GM19468 (cell line): ENCODE data around the gene HIF3A.

Experiments used
- ATAC-seq: cut with Tn5 transposase; IDR thresholded peaks from one replicate; pipeline ENCODE4 v1.9.1; 2021; ENCODE audit warnings: mild to moderate bottlenecking, moderate library complexity, moderate number of reproducible peaks; ENCODE audit not compliant: unreplicated experiment; ENCODE audit errors: extremely low read depth

HIF3A gene

GRCh38 chr19:46376241-46377153, 79.7 kb downstream of the HIF3A start:
- ATAC-seq: no peak

DNA sequence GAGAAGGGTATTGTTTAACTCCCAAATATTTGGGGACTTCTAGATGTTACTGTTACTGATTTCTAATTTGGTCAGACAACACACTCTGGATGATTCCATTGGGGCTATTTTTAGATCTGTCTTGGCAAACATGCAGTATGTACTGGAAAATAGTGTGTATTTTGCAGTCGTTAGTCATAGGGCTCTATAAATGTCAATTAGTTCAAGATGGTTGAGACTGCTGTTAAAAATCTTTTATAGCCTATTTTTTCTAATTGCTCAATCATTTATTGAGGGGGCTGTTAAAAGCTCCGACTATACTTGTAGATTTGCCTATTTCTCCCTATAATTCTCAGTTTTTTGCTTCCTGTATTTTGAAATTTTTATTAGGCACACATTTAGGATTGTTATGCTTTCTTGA, 81.4 kb downstream of the HIF3A start:
- ATAC-seq: no peak

DNA sequence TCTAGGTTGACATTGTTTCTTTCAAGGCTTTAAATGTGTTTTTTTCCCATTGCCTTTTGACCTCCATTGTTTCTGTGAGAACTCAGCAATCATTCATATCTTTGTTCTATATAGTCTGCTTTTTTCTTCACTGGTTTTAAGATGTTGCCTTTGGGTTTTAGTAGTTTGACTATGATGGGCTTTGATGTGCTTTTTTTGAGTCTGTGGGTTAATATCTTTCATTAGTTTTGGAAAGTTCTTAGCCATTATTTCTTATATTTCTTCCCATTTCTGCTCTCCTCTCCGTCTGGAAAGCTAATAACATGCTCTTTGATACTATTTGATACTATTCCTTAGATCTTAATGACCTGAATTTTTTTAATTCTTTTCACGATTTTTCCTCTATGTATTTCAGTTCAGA, 83.8 kb downstream of the HIF3A start:
- no peak for ATAC-seq

- no peak for ATAC-seq
These were observed 84.5 kb downstream of the HIF3A start for GRCh38 chr19:46381346-46381745.

DNA sequence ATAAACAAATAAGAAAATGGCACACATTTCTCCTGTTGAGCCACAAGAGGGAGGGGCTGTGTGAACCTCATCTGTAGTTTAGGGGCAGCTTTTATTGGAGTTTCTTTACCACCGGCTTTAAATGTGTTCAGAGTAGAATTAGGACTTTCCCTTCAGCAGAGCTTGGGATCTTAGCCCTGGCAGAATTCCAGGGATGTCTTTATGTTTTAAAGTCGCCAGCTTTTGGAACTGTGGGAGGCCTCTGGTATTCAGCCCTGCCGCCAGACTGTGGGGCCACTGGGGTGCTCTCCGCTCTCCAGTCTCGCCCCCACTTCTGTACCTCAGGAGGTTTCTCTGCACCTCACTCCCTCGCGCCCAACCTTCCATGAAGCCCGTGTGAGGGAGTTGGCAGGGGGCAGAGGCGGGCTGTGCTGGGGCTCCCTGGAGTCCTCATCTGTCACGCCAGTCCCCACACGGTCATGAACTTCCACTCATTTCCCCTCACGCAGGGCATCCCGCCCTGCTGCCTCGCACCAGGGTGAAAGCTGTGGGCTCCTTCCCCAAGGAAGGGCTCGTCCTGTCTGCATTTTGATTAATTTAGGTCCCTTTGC, 85.0 kb downstream of the HIF3A start:
- ATAC-seq: no peak

DNA sequence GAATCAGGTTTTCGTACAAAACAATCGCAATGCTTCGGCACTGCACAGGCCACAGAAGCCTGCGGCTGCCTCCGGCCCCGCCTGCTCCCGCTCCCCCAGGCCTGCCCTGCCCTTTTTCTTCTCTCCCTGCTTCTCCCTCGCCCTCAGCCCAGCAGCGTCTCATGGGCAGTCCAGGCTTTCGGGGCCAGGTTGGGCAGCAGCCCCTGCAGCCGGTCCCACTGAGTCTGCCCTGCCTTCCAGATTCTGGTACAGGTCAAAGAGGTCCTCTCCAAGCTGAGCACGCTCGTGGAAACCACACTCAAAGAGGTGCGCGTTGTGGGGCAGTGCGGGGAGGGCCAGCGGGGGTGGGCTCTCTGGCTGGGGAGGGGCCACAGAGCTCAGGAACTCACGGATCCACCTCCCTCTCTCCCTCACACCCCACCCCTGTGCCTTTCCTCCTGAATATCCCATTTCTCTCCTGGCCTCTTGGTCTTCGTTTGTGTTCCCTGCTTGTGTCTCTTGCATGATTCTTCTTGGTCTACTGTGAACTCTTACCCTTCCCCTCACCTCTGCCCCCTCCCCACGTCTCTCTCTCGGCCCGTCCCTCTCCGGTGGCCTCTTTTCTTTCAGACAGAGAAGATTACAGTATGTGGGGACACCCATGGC, 86.5 kb downstream of the HIF3A start:
- no peak for ATAC-seq

DNA sequence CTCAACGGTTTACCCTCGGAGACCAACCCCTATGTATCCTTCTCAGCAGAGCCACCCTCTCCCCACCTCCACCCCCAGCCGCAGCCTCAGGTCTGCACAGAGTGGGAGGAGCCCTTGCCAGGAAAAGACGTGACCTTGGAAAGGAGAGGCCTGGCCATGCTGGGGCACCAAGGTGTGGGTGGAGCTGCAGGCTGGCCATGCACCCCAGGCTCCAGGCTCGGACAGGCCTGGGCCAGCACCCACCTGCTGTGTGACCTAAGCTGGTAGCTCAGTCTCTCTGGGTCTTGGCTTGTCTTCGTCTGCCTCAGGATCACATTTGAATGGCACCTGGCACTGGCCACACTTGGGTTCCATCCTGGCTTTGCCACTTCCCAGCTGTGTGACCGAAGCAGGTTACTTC, 87.0 kb downstream of the HIF3A start:
- ATAC-seq: no peak

DNA sequence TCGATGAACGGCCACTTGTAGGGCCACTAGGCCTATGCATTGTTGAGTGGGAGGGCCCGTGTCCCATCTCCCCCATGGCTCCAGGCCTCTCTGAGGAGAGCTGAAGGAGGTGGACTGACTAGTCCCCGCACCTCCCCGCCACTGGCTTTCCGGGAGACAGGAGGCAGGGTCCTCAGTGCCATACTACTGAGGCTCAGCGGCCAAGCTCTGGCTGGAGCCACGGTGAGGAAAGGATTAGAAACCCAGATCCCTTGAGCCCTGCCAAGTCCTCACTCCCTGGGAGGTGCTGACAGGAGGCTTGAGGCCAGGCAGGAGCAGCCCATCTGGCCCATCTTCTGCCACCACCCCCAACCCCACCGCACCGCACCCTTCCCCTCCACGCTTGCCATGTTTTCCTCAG, 87.6 kb downstream of the HIF3A start:
- ATAC-seq: no peak

- no peak for ATAC-seq
These were observed 88.8 kb downstream of the HIF3A start for GRCh38 chr19:46385636-46386035.

DNA sequence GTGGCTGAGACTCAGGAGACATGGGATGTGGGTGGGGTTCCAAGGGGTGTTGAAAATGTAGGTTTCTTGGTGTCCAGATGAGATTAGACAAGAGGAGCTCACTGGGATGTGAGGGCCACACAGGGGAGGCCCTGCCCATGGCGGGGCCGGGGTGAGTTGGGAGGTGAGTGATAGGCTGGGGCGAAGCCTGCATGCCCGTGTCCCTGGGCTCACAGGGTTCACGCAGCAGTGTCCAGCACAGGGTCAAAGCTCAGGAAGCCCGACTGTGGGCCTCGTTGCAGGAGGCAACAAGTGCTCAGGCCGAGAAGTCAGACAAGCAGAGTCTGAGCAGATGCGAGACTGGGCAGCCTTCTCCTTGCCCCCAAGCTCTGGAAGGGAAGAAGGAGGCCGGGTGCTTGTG, 89.3 kb downstream of the HIF3A start:
- ATAC-seq: no peak

DNA sequence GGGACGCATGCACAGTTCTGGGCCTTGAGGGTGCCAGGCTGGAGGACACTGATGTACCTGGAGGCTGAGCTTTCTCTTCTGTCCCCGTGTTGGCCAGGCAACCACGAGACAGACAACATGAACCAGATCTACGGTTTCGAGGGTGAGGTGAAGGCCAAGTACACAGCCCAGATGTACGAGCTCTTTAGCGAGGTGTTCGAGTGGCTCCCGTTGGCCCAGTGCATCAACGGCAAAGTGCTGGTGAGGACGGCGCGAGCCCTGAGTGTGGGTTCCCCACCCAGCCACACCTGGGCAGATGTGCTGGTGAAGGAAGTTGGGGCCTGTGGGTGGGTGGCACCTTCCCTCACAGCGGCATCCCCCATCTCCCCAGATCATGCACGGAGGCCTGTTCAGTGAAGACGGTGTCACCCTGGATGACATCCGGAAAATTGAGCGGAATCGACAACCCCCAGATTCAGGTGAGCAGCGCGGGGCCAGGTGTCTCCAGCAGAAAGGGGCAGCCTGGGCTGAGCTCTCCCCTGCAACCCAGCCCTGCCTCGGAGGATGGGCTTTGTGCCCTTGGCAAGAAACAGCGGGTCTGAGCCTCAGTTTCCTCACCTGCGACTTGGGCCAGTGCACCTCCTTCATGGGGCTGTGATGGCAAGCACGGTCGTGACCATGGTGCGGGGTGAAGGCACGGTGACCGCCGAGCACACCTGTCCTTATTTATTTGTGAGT, 90.3 kb downstream of the HIF3A start:
- no peak for ATAC-seq

DNA sequence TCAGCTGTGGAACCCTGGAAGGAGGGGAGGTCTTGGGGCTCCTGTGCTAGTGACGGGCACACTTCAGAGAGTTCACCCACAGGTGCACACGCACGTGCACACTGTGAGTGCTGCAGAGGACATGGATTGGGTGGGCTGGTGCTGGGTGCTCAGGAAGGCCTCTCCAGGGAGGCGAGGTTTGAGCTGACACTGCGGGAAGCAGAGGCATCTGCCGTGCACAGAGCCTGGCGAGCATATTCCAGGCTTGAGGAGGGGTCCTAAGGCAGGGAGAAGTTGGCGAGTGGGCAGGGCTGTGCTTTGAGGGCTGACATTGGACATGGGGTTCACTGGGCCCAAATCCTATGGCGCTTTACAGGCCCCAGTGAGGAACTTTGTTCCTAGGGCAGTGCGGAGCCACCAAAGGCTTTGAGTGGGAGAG, 90.9 kb downstream of the HIF3A start:
- no peak for ATAC-seq

GRCh38 chr19:46388311-46389095, 91.7 kb downstream of the HIF3A start:
- ATAC-seq: no peak

GRCh38 chr19:46390121-46390858, 93.4 kb downstream of the HIF3A start:
- no peak for ATAC-seq

DNA sequence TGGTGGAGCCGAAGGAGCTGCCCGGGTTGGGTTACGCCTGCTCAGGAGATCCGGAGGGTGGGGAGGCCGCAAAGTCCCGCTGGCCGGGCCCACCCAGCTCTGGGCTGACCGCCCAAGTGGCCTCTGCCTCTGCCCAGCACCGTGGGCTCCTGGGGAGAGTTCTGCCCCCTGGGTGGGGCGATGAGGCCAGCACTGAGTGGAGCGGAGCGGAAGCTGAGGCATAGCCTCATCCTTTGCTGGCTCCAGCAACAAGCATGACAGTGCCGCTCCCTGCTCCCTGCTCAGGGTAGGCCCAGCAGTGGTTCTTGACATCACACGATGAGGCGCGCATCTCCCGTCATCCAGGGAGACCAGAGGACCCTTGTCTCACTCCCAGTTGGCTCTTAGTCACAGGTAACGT, 94.0 kb downstream of the HIF3A start:
- no peak for ATAC-seq

DNA sequence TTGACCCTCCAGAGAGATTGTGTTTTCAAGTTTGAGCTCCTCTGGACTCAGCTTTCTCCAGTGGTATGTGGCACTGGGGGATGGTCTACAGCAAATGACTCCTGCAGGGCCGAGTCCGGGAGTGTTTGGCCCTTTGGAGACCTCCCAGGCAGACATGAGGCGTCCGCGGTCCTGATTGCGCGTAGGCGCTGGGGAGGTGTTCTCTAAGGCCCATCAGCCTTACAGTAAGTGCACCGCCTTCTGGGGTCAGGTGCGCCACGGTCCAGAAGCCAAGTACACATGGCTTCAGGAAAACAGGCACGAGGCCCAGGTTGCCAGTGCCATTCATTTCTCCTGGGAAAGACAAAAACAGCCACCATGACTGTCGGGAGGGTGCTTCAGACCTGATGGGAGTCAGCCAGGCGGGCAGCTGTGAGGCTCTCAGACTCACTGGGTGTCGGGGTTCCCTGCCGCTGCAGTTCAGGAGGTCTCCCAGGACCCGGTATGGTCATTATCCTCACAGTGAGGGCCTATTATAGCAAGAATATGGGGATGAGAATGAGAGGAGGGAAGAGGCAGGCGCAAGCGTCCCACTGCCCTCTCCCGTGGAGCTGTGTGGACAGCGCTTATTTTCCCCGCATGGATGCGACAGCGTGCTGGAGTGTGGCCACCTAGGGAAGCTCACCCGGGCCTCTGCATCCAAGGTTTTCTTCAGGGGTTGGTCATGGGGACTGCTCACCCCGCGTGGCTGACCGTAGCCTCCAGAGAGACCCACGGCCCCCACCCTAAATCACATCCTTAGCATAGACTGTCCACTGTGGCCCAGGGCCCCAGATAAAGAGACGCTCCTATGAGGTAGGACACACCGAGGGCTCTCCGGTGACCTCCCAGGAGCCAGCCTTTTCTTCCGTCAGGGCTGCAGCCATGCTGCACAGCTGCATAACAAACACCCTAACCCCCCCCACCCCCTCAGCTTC, 94.7 kb downstream of the HIF3A start:
- ATAC-seq: no peak

GRCh38 chr19:46392252-46392801, 95.5 kb downstream of the HIF3A start:
- no peak for ATAC-seq

- no peak for ATAC-seq
These were observed 96.0 kb downstream of the HIF3A start for GRCh38 chr19:46392837-46393236.
